Stimulated activated CD4-positive, alpha-beta T cell treated with anti-CD3 and anti-CD28 coated beads, Interleukin-4, amount 100 ng/mL, for 4 hours (primary cell): ENCODE data around the gene TBC1D3I.
"Not testable (repeated sequence)": the region's sequence is repeated elsewhere in the genome, so short reads cannot be mapped to it uniquely, and the experiment has no call there.

ENCODE experiments used
- DNase-seq, 2 experiments: peaks; one replicate each; pipeline ENCODE4 v3.0.0-alpha.2; 2020

The TBC1D3I gene

GRCh38 chr17:36264470-36264869 is at the start of gene TBC1D3I:
TBC1D3I (minus strand) TSS chr17:36264570; CDS start chr17:36262985, 1,585 bp downstream.
- not testable (repeated sequence) for DNase-seq

GRCh38 chr17:36295161-36295560 is 30.8 kb upstream of the TBC1D3I start:
- DNase-seq: not testable (repeated sequence)

- not testable (repeated sequence) for DNase-seq
These were observed 25.7 kb upstream of the TBC1D3I start for GRCh38 chr17:36289965-36290612.

- DNase-seq: not testable (repeated sequence)
These were observed 19.8 kb upstream of the TBC1D3I start for GRCh38 chr17:36284219-36284618.

- DNase-seq: not testable (repeated sequence)
These were observed 18.9 kb upstream of the TBC1D3I start for GRCh38 chr17:36283256-36283655.

- DNase-seq: not testable (repeated sequence)
These were observed 22.3 kb downstream of the TBC1D3I start for GRCh38 chr17:36242046-36242445.

GRCh38 chr17:36229644-36230043 is 34.7 kb downstream of the TBC1D3I start:
- DNase-seq: not testable (repeated sequence)

GRCh38 chr17:36222967-36223366 is 41.4 kb downstream of the TBC1D3I start:
- not testable (repeated sequence) for DNase-seq

GRCh38 chr17:36221581-36222100 is 42.7 kb downstream of the TBC1D3I start:
- DNase-seq: not testable (repeated sequence)

GRCh38 chr17:36220737-36221580 is 43.4 kb downstream of the TBC1D3I start:
- DNase-seq: not testable (repeated sequence)

GRCh38 chr17:36219556-36219955 is 44.8 kb downstream of the TBC1D3I start:
- not testable (repeated sequence) for DNase-seq

- not testable (repeated sequence) for DNase-seq
These were observed 48.7 kb downstream of the TBC1D3I start for GRCh38 chr17:36215406-36216308.

- DNase-seq: no peak
These were observed 49.5 kb downstream of the TBC1D3I start for GRCh38 chr17:36214918-36215317.

- no peak for DNase-seq
These were observed 50.7 kb downstream of the TBC1D3I start for GRCh38 chr17:36213695-36214094.

GRCh38 chr17:36212966-36213365 is 51.4 kb downstream of the TBC1D3I start:
- no peak for DNase-seq

GRCh38 chr17:36212272-36212605 is 52.1 kb downstream of the TBC1D3I start:
- no peak for DNase-seq

- DNase-seq: not testable (repeated sequence)
These were observed 52.7 kb downstream of the TBC1D3I start for GRCh38 chr17:36211484-36212271.

GRCh38 chr17:36210439-36211211 is 53.7 kb downstream of the TBC1D3I start, which contains the start of gene CCL4L2:
CCL4L2 (plus strand) TSS chr17:36211063.
- DNase-seq: not testable (repeated sequence)

- no peak for DNase-seq
These were observed 54.8 kb downstream of the TBC1D3I start for GRCh38 chr17:36209575-36209974.

- DNase-seq: not testable (repeated sequence)
These were observed 57.0 kb downstream of the TBC1D3I start for GRCh38 chr17:36207383-36207782.

GRCh38 chr17:36206486-36206821 is 57.9 kb downstream of the TBC1D3I start:
- DNase-seq: not testable (repeated sequence)
